GM21825 (cell line): ENCODE results near the gene DCBLD1.
"Not testable (repeated sequence)": the region's sequence is repeated elsewhere in the genome, so short reads cannot be mapped to it uniquely, and the experiment has no call there.

ENCODE experiments used
- ATAC-seq: cut with Tn5 transposase; IDR thresholded peaks from one replicate; pipeline ENCODE4 v1.9.1; 2021; ENCODE audit warnings: mild to moderate bottlenecking, moderate library complexity; ENCODE audit not compliant: unreplicated experiment

DCBLD1 gene

GRCh38 chr6:117497237-117497636, 14.8 kb downstream of the DCBLD1 start:
- ATAC-seq: no peak

DNA sequence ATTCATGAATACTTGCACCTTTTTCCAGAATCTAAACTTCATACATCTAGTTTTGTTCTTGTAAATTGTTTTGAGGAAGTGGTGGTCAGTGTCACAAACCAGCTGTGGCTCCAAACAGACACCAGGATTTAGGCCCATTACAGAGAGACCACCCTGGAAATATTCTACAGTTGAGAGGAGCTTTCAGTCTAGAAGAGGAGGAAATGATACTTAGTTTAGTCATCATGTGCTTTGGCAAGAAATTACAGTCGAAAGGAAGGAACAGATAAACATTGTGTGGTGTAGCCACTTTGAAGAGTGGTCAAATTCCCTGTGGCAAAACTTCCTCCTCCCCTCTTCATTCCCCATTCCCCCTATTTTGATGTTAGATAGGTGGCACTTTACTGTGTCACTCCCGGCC, 15.7 kb downstream of the DCBLD1 start:
- ATAC-seq: peak; percentile 67

DNA sequence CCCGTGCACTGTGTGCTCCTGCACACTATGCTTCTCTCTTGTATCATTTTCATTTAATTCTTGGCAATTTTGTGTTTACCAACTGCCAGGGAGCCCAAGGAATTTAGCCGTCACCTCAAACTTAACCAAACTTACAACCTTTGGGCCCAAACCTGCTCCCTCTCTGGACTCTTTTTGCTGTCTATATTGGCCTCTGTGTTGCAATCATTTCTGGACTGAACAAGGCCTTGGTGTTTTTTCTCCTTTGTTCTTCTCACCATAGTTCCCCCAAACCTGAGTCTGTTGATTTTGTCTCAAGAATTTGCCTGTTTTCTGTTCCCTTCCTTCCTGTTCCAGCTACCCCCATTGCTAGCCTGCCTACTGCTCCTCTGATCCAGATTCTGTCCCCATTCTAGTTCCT, 19.2 kb downstream of the DCBLD1 start:
- no peak for ATAC-seq

DNA sequence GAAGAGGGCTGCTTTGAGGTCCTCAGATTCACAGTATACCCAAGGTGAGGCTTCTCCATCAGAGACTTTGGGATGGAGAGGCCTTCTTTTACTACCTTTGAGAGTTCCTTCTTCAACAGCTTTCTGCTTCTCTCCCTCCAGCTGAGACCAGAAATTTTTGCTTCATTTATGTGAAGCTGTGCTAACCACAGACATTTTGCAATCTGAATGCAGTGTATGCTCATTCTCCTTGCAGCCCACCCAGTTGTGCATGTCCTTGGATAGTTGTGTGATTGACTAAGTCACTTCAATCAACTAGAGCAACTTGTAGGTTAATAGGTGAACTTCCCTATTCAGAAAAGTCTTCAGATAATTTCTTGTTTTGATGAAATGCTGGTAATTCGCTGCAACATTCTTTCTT, 20.1 kb downstream of the DCBLD1 start:
- no peak for ATAC-seq

- no peak for ATAC-seq
Measured at GRCh38 chr6:117503211-117503610, 20.7 kb downstream of the DCBLD1 start.

- ATAC-seq: no peak
Measured at GRCh38 chr6:117504478-117505144, 22.1 kb downstream of the DCBLD1 start.

GRCh38 chr6:117505311-117505710, 22.8 kb downstream of the DCBLD1 start:
- ATAC-seq: no peak

DNA sequence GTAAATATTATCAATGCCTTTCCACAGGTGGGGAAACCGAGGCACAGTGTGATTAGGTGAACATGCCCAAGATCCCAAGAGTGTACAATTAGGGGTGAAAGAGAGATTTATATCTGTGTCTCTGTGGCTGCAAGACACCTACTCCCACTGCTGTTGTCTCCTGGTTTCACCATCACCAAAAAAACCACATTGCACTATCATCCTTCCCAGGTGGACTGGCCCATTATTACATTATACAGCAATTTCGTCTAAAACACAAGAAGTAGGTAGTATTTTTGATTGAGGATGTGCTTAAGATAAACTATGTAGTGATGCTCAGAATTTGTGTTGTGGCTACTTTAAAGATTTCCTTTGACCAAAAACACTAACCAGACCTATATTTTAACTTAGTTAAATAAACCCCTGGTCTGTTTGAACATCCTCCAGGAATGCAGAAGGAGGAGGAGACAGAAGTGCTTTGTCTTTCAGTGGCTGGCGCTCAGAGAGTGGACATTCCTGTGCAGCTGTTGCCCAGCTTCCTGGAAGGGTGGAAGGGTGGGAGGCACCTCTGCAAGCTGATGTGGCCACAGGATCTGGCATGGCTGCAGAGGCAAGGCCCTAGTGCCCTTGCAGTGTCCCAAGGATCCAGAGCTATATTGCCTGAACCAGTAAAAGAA, 23.8 kb downstream of the DCBLD1 start:
- no peak for ATAC-seq

DNA sequence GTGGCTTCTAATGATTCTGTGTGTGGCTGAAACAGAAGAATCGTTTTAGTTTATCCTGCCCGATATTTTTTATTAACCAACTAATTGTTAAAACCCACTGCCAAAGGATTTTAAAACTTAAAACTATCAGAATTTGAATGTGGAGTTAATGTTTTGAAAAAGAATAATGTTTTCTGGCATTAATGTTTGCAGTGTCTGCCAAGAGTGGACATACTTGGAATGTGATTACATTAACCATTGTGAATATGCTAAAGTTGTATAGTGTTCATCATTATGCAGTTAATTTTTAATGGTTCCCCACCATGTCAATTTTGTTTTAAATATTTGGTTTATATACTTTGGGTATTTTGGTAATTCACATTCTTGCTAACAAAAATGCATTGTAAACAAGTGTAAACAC, 24.4 kb downstream of the DCBLD1 start:
- no peak for ATAC-seq

- no peak for ATAC-seq
Measured at GRCh38 chr6:117508450-117508971, 26.0 kb downstream of the DCBLD1 start.

- no peak for ATAC-seq
Measured at GRCh38 chr6:117509021-117509420, 26.5 kb downstream of the DCBLD1 start.

GRCh38 chr6:117512056-117512828, 29.8 kb downstream of the DCBLD1 start:
- no peak for ATAC-seq

DNA sequence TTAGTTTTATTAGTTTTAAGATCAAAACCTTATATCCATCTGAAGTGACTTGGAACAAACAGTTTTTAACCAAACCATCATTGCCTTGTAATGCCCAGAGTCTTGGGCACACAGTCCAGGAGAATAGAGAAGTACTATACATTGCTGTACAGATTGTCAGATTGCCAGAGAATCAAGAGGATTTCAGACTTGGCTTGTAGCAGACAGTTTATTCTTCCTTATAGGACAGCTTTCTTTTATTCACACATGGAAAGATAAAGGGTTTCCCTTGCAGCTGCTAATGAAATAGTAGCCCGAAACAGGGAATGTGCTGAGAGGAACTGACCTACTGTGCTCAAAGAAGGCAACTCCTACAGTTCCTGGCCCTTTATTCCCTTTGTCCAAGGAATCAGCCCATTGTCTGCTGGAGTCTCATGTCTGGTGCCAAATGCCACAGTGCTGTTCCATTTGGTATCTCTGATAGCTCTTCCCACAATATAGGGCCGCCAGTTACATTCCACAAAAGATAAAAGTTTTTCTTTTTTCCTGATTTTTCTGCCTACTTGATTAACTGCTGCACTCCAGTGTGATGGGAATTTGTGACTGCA, 30.6 kb downstream of the DCBLD1 start:
- ATAC-seq: no peak

- ATAC-seq: no peak
Measured at GRCh38 chr6:117513778-117514365, 31.4 kb downstream of the DCBLD1 start.

GRCh38 chr6:117514655-117515054, 32.2 kb downstream of the DCBLD1 start:
- ATAC-seq: no peak

GRCh38 chr6:117515326-117515725, 32.9 kb downstream of the DCBLD1 start:
- no peak for ATAC-seq

GRCh38 chr6:117517995-117518394, 35.5 kb downstream of the DCBLD1 start:
- ATAC-seq: not testable (repeated sequence)

DNA sequence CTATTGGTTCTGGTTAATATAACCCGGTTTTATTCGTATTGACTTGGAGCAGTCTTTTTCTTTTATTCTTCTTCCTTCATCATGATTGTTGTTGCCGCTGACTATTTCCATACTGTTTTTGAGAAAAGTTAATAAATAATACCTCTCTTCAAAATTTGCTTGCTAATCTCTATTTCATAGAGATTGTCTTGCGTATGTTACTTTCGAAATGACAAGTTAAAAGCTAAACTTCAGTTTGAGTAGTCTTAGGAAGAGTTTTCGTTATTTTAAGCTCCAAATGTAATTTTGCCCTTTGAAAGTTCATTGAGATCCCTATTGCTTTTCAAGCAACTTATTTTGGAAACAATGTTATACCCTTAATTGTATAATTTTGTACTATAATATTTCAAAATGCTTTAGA, 36.4 kb downstream of the DCBLD1 start:
- ATAC-seq: no peak

GRCh38 chr6:117520603-117521395, 38.3 kb downstream of the DCBLD1 start:
- no peak for ATAC-seq

DNA sequence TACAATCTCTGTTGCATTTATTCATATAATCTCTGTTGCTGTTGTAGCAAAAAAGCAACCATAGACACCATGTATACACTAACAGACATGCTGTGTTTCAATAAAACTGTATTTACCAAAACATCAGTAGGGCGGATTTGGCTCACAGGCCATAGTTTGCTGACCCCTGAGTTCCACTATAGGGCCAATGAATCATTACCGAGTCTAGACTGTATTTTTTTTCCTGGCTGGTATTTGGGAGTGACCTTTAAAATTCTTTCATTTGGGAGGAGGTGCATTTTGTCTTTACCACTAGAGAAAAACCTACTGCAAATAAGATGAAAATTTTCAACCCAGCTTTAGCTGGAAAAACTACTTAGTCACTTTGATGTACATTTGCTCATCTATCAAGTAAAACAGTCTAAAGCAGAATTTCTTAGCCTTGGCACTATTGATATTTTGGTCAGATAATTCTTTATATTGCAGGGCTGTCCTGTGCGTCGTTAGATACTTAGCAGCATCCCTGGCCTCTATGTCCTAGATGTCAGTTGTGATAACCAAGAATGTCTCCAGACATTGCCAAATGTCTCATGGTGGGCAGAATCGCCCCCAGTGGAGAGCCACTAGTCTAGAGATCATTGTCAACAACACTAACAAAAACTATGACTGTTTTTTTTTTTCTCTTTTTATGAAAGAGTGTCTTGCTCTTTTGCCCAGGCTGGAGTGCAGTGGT, 39.5 kb downstream of the DCBLD1 start:
- no peak for ATAC-seq
